Keratinocyte (primary cell): ENCODE data around the gene ST3GAL5. TPM values are rescaled to one million over a fixed set of nuclear protein-coding genes. Genes with fewer than 3 reads are reported as not detected.

Experiments
- DNase-seq: peaks from one replicate; pipeline ENCODE4 v3.0.0-alpha.2; 2011; ENCODE audit warnings: low read depth, missing footprints, low spot score
- FAIRE-seq: peaks from 2 replicates; lab custom pipeline; 2011; peaks lifted over from hg19 to GRCh38; lab: Jason Lieb, UNC
- H2AFZ ChIP-seq: 2 replicates; pipeline ENCODE4 v1.6.0; 2012; ENCODE audit warnings: low read length, control low read depth, inconsistent platforms; ENCODE audit not compliant: control insufficient read depth
- H3K27ac ChIP-seq: 2 replicates; pipeline ENCODE4 v1.5.1; 2011; ENCODE audit warnings: low read length; ENCODE audit not compliant: control insufficient read depth, insufficient read depth
- H3K27me3 ChIP-seq: 3 replicates; pipeline ENCODE4 v1.6.0; 2011; ENCODE audit warnings: low read length; ENCODE audit not compliant: control insufficient read depth, insufficient read depth; ENCODE audit errors: extremely low read depth
- H3K36me3 ChIP-seq, 2 experiments: 2 replicates in 1 of 2; 3 replicates in 1 of 2; pipeline ENCODE4 v1.5.1; 2011; ENCODE audit warnings: low read length in 2 of 2, mild to moderate bottlenecking in 1 of 2; ENCODE audit not compliant: control insufficient read depth in 2 of 2, insufficient read depth in 2 of 2; ENCODE audit errors: extremely low read depth in 1 of 2
- H3K4me1 ChIP-seq: 3 replicates; pipeline ENCODE4 v1.5.1; 2011; ENCODE audit warnings: low read length; ENCODE audit not compliant: control insufficient read depth, insufficient read depth; ENCODE audit errors: extremely low read depth
- H3K4me2 ChIP-seq: 3 replicates; pipeline ENCODE4 v1.6.0; 2011; ENCODE audit warnings: low read depth, low read length; ENCODE audit not compliant: control insufficient read depth, insufficient read depth; ENCODE audit errors: extremely low read depth
- H3K4me3 ChIP-seq, 3 experiments: fragments of 200-600 bp in 1 of 3; sonication (generic) in 1 of 3; 2 replicates in 2 of 3; 3 replicates in 1 of 3; pipeline ENCODE4 v1.5.1; 2011 to 2016; ENCODE audit warnings: low read length in 3 of 3, mild to moderate bottlenecking in 3 of 3, control low read depth in 2 of 3, inconsistent platforms in 1 of 3, low read depth in 1 of 3, mixed read lengths in 1 of 3, mixed run types in 1 of 3, moderate library complexity in 1 of 3; ENCODE audit not compliant: control insufficient read depth in 2 of 3, insufficient read depth in 2 of 3; ENCODE audit errors: extremely low read depth in 1 of 3
- H3K79me2 ChIP-seq: 2 replicates; pipeline ENCODE4 v1.6.0; 2012; ENCODE audit warnings: low read length; ENCODE audit not compliant: control insufficient read depth, insufficient read depth
- H3K9ac ChIP-seq: 3 replicates; pipeline ENCODE4 v1.6.0; 2011; ENCODE audit warnings: low read length; ENCODE audit not compliant: control insufficient read depth, insufficient read depth; ENCODE audit errors: extremely low read depth
- H3K9me1 ChIP-seq: 3 replicates; pipeline ENCODE4 v1.6.0; 2011; ENCODE audit warnings: low read length; ENCODE audit not compliant: control insufficient read depth, insufficient read depth; ENCODE audit errors: extremely low read depth
- H3K9me3 ChIP-seq: 2 replicates; pipeline ENCODE4 v1.5.1; 2012; ENCODE audit warnings: low read depth, low read length; ENCODE audit not compliant: control insufficient read depth
- H4K20me1 ChIP-seq: 3 replicates; pipeline ENCODE4 v1.6.0; 2011; ENCODE audit warnings: low read length; ENCODE audit not compliant: control insufficient read depth, insufficient read depth; ENCODE audit errors: extremely low read depth
- EZH2 ChIP-seq: IDR thresholded peaks from one replicate; pipeline ENCODE4 v1.6.1; 2012; ENCODE audit warnings: inconsistent platforms, mild to moderate bottlenecking, low read length, moderate library complexity
- dilution Hi-C: fragments of 300-500 bp; cut with MboI; formaldehyde crosslinking; loops from one replicate; pipeline ENCODE4 v1.7.0; 2020; ENCODE audit warnings: low sequenced_read_pairs; ENCODE audit not compliant: extremely low pct_ligation_motif_present
- polyA plus RNA-seq, 5 experiments: library from polyadenylated mRNA; depleted of rRNA in 3 of 5; stranded (reverse) in 3 of 5; stranded (forward) in 1 of 5; unstranded in 1 of 5; fragments of >200 nt; gene quantifications; 1 replicate in 1 of 5; 2 replicates in 3 of 5; 3 replicates in 1 of 5; pipeline versions ENCODE4 v1.2.1 to v1.2.3, GENCODE V29; 2011 to 2012; ENCODE audit warnings: missing spikeins in 2 of 5, low read depth in 1 of 5, low replicate concordance in 1 of 5
- TF ChIP-seq, protein P1 (sequence below), 3 experiments: IDR thresholded peaks in 1 of 3; conservative IDR thresholded peaks in 1 of 3; optimal IDR thresholded peaks in 1 of 3; 2 replicates in 2 of 3; 3 replicates in 1 of 3; pipeline versions ENCODE3 to v1.5.1; 2011; ENCODE audit warnings: low read length in 3 of 3, mild to moderate bottlenecking in 3 of 3, moderate library complexity in 2 of 3, control low read depth in 1 of 3, inconsistent platforms in 1 of 3; ENCODE audit not compliant: insufficient read depth in 2 of 3; ENCODE audit errors: extremely low read depth in 1 of 3

Gene ST3GAL5
- polyA plus RNA-seq, 1 donor (not counting 4 experiments of a cell fraction or from before 2014, with no cell fraction given), result 43.5 TPM

DNA sequence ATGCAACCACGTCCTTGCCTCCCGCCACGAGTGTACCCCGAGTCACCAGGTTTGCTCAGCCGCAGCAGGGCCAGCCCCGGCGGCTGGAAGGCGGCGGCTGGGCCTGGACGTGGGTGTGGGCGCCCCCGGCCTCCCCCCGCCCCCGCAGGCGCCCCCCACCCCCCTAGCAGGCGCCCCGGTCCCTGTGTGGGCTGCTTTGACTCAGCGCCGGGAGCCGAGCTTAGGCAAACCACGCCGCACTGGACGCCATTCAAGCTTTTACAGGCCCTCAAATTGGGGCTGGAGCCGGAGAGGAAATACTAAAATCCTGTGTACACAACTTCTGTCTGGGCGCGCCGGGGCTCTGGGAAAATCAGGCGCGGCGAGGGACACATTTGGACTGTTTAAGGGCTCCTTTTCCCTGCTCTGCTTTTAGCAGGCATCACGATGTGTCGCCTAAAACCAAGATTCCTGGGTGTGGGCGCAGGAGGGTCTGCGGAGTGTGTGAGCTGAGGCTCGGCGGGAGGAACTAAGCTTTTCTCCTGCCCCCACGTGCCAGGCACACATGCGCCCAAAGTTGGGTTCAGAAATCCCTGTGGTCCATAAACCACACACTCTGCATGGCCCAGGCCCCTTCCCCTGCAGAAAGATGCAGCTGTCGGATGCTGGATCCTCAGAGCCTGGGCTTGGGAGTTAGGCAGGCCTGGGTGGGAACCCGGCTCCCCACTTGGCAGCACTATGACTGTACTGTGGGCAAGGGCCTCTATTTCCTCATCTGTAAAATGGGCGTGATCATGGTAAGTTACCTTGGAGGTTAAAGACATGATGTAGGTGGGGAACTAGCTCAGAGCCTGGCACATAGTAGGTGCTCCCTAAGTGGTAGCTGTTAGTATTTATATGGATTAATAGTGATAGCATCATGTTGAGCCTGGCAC lies 77.4 kb downstream of the ST3GAL5 start:
- Histone ChIP-seq H3K4me2 (no peak overlapping the region), H3K4me3 (no peak overlapping the region), H2AFZ (no peak overlapping the region), H3K79me2 (no peaks in the 10 kb centered on the region), H3K9ac (no peak overlapping the region), H3K9me3 (no peaks in the 10 kb centered on the region), H3K27me3 (peaks cover 17% of the 10 kb centered on the region), H3K4me1 (no peaks in the 10 kb centered on the region), H3K9me1 (no peaks in the 10 kb centered on the region), H3K36me3 (no peaks in the 10 kb centered on the region), H4K20me1 (no peaks in the 10 kb centered on the region), H3K27ac (no peak overlapping the region)
- FAIRE-seq (no peak), DNase-seq (no peak)
- dilution Hi-C loops, result loop anchor here (25.0 kb wide), 1 partner anchor 99 kb away; no protein-coding TSS in a partner anchor
- TF ChIP-seq, protein P1, sequence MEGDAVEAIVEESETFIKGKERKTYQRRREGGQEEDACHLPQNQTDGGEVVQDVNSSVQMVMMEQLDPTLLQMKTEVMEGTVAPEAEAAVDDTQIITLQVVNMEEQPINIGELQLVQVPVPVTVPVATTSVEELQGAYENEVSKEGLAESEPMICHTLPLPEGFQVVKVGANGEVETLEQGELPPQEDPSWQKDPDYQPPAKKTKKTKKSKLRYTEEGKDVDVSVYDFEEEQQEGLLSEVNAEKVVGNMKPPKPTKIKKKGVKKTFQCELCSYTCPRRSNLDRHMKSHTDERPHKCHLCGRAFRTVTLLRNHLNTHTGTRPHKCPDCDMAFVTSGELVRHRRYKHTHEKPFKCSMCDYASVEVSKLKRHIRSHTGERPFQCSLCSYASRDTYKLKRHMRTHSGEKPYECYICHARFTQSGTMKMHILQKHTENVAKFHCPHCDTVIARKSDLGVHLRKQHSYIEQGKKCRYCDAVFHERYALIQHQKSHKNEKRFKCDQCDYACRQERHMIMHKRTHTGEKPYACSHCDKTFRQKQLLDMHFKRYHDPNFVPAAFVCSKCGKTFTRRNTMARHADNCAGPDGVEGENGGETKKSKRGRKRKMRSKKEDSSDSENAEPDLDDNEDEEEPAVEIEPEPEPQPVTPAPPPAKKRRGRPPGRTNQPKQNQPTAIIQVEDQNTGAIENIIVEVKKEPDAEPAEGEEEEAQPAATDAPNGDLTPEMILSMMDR (optimal IDR thresholded peaks at IDR 0.05 in 1 of 3, IDR thresholded peaks at IDR 0.05 in 1 of 3, conservative IDR thresholded peaks at IDR 0.05 in 1 of 3; ENCODE audit: extremely low read depth in 1 of 3, insufficient read depth in 2 of 3, low read length in 3 of 3), result no peak
- TF ChIP-seq EZH2, result no peak

DNA sequence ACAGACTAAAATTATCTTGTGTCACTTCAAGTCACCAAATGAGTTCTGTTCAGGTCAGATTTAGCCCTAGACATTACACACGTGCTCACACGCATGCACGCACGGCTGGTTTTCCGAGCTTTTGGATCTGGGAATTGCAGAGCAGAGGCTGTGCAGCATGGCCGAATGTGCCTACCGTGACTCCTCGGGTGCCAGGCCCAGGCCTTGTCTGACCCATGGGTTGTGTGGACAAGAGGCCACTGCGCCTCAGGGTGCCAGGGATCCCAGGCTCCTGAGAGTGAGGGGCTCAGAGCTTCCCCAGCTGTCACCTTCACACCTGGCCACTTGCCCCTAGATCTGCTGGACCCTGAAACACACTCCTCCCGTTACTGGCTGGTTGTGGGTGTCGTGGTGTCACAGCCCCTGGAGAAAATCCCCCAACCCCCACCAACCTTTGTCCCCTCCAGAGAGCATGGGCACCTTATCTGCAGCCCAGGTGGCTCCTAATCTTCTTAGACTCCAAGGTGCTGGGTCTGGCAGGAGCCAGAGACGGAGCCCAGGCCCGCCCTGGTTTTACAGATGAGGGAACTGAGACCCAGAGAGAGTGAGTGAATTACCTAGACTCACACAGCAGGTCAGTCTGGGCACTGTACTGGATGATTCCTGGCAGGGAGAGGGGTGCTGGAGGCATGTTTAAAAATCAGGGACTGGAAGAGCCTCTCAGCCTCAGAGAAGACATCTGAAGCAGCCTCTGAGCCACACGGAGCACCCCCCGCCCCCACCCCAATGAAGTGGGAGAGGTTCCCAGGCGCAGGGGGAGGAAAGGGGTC lies 78.2 kb downstream of the ST3GAL5 start:
- DNase-seq, result no peak
- TF ChIP-seq, protein P1 (optimal IDR thresholded peaks at IDR 0.05 in 1 of 3, IDR thresholded peaks at IDR 0.05 in 1 of 3, conservative IDR thresholded peaks at IDR 0.05 in 1 of 3; ENCODE audit: extremely low read depth in 1 of 3, insufficient read depth in 2 of 3, low read length in 3 of 3), result no peak
- no peak for TF ChIP-seq EZH2
- H3K9me3 ChIP-seq, result no peaks in the 10 kb centered on the region
- H4K20me1 ChIP-seq, result no peaks in the 10 kb centered on the region
- H3K4me1 ChIP-seq, result no peaks in the 10 kb centered on the region
- H3K36me3 ChIP-seq, result no peaks in the 10 kb centered on the region
- no peak overlapping the region for H3K27ac ChIP-seq
- H3K79me2 ChIP-seq, result no peaks in the 10 kb centered on the region
- peaks cover 17% of the 10 kb centered on the region for H3K27me3 ChIP-seq
- H3K4me2 ChIP-seq, result no peak overlapping the region
- no peak overlapping the region for H3K9ac ChIP-seq
- dilution Hi-C loops, result loop anchor here (25.0 kb wide), 1 partner anchor 98 kb away; no protein-coding TSS in a partner anchor
- no peaks in the 10 kb centered on the region for H3K9me1 ChIP-seq
- FAIRE-seq, result no peak
- no peak overlapping the region for H3K4me3 ChIP-seq
- H2AFZ ChIP-seq, result no peak overlapping the region
